HG02588 (cell line): ENCODE results near the gene CA12.

Experiments
- ATAC-seq: cut with Tn5 transposase; IDR thresholded peaks from one replicate; pipeline ENCODE4 v1.9.1; 2021; ENCODE audit warnings: mild to moderate bottlenecking, moderate library complexity; ENCODE audit not compliant: unreplicated experiment

CA12 gene

GRCh38 chr15:63277038-63277892, 104.4 kb downstream of the CA12 start, which contains the start of gene APH1B:
Gene APH1B (plus strand): TSS chr15:63277605. CDS start chr15:63277624, 19 bp downstream.
- ATAC-seq, result peak; percentile 75

- ATAC-seq, result peak; percentile 6
Measured at GRCh38 chr15:63276342-63277037, 105.2 kb downstream of the CA12 start.

GRCh38 chr15:63274427-63274826, 107.2 kb downstream of the CA12 start:
- no peak for ATAC-seq
